K562 (cell line): ENCODE measurements around the gene RNF114. TPM values are rescaled to one million over a fixed set of nuclear protein-coding genes. Genes with fewer than 3 reads are reported as not detected.

ENCODE experiments used
- CREB3L1 ChIP-seq: fragments of 450-650 bp; IDR thresholded peaks from 2 replicates; pipeline ENCODE4 v1.6.1; 2014; ENCODE audit warnings: low read depth, mild to moderate bottlenecking, moderate library complexity, borderline replicate concordance
- CREM ChIP-seq: IDR thresholded peaks from 2 replicates; pipeline ENCODE4 v1.6.1; 2014; ENCODE audit warnings: antibody characterized with exemption, low read depth
- DIDO1 ChIP-seq: fragments of 450-650 bp; IDR thresholded peaks from 2 replicates; pipeline ENCODE4 v1.6.1; 2016; ENCODE audit warnings: low read depth, missing biosample characterization, missing genetic modification characterization
- FOXA3 ChIP-seq, 2 experiments: fragments of 450-650 bp in 1 of 2; sonication (generic) in 1 of 2; formaldehyde crosslinking; IDR thresholded peaks in 1 of 2; conservative IDR thresholded peaks in 1 of 2; 2 replicates each; pipeline versions ENCODE4 v1.4.0 to v1.8.0; 2020 to 2022; ENCODE audit warnings: mild to moderate bottlenecking in 2 of 2, missing genetic modification reagents in 1 of 2
- HCFC1 ChIP-seq: IDR thresholded peaks from 2 replicates; pipeline ENCODE4 v1.6.1; 2012; ENCODE audit warnings: low read depth, low read length, improper control_type of control experiment
- HMG20A ChIP-seq: fragments of 450-650 bp; formaldehyde crosslinking; conservative IDR thresholded peaks from 2 replicates; pipeline ENCODE4 v1.4.0; 2020; ENCODE audit warnings: mild to moderate bottlenecking, mixed read lengths
- MCM7 ChIP-seq, 2 experiments: fragments of 450-650 bp; IDR thresholded peaks; 2 replicates each; pipeline ENCODE4 v1.6.1; 2016 to 2018
- MLLT1 ChIP-seq, 2 experiments: fragments of 450-650 bp; IDR thresholded peaks; 2 replicates each; pipeline ENCODE4 v1.6.1; 2016
- MTA1 ChIP-seq: fragments of 450-650 bp; IDR thresholded peaks from 2 replicates; pipeline ENCODE4 v1.6.1; 2017; ENCODE audit warnings: borderline replicate concordance
- RHOXF2B ChIP-seq: fragments of 250-450 bp; sonication (Bioruptor Pico); conservative IDR thresholded peaks from 2 replicates; pipeline ENCODE4 v1.5.1; 2021
- XRCC5 ChIP-seq: fragments of 200-400 bp; formaldehyde crosslinking; IDR thresholded peaks from 2 replicates; pipeline ENCODE4 v1.6.1; 2017; ENCODE audit warnings: low read depth, mild to moderate bottlenecking, low read length
- ZBTB11 ChIP-seq, 3 experiments: fragments of 200-800 bp in 1 of 3; fragments of 250-450 bp in 1 of 3; fragments of 450-650 bp in 1 of 3; sonication (Bioruptor Pico) in 1 of 3; sonication (Bioruptor generic) in 1 of 3; formaldehyde crosslinking in 1 of 3; IDR thresholded peaks; 2 replicates each; pipeline versions ENCODE4 v1.6.1 to v1.8.0; 2016 to 2022; ENCODE audit warnings: mild to moderate bottlenecking in 2 of 3, missing genetic modification characterization in 2 of 3, missing compliant biosample characterization in 1 of 3, moderate library complexity in 1 of 3
- ZEB2 ChIP-seq: fragments of 450-650 bp; IDR thresholded peaks from 2 replicates; pipeline ENCODE4 v1.6.1; 2016
- ZNF449 ChIP-seq: fragments of 250-450 bp; sonication (Bioruptor Pico); IDR thresholded peaks from 2 replicates; pipeline ENCODE4 v1.8.0; 2022; ENCODE audit warnings: moderate library complexity, mild to moderate bottlenecking, inconsistent platforms
- polyA plus RNA-seq, 8 experiments: library from polyadenylated mRNA; depleted of rRNA in 4 of 8; stranded (reverse) in 5 of 8; unstranded in 3 of 8; fragments of >200 nt; fragmentation: Nextera tagmentation in 2 of 8; fragmentation: Illumina TruSeq in 1 of 8; extraction: Ambion mirVana in 2 of 8; extraction: Trizol in 1 of 8; gene quantifications; 2 replicates each; pipeline versions ENCODE4 v1.2.1 to v1.2.3, GENCODE V29; 2011 to 2014; ENCODE audit warnings: inconsistent platforms in 1 of 8, missing spikeins in 1 of 8
- total RNA-seq, 7 experiments: library from RNA; depleted of rRNA in 6 of 7; stranded (reverse); fragments of >200 nt in 6 of 7; fragmentation: Illumina TruSeq in 2 of 7; extraction: Trizol in 2 of 7; gene quantifications; 2 replicates each; pipeline versions ENCODE4 v1.2.1 to v1.2.3, GENCODE V29; 2011 to 2021; ENCODE audit warnings: low replicate concordance in 1 of 7
- TF ChIP-seq, protein P1 (sequence below): fragments of 450-650 bp; IDR thresholded peaks from 2 replicates; pipeline ENCODE4 v1.6.1; 2017; ENCODE audit warnings: mild to moderate bottlenecking, moderate library complexity
- TF ChIP-seq, protein P2 (sequence below), 2 experiments: fragments of 450-650 bp in 1 of 2; sonication (generic) in 1 of 2; formaldehyde crosslinking in 1 of 2; IDR thresholded peaks in 1 of 2; conservative IDR thresholded peaks in 1 of 2; 2 replicates each; pipeline versions ENCODE4 v1.6.1 to v1.8.1; 2016 to 2023; ENCODE audit warnings: mild to moderate bottlenecking in 2 of 2, moderate library complexity in 2 of 2, inconsistent platforms in 1 of 2, missing genetic modification reagents in 1 of 2

The RNF114 gene
- total and polyA plus RNA-seq, 9 of the 15 experiments (the other 6 are each of a cell fraction or from before 2014, with no cell fraction given): 38.6 to 111 (median 62.6) TPM

GRCh38 chr20:49983123-49983847 is 47.1 kb downstream of the RNF114 start (continued):
- TF ChIP-seq MLLT1 (IDR thresholded peaks at IDR 0.05): peak; percentile 78 to 82; a peak in 3 of 4 replicates
- TF ChIP-seq, protein P1, sequence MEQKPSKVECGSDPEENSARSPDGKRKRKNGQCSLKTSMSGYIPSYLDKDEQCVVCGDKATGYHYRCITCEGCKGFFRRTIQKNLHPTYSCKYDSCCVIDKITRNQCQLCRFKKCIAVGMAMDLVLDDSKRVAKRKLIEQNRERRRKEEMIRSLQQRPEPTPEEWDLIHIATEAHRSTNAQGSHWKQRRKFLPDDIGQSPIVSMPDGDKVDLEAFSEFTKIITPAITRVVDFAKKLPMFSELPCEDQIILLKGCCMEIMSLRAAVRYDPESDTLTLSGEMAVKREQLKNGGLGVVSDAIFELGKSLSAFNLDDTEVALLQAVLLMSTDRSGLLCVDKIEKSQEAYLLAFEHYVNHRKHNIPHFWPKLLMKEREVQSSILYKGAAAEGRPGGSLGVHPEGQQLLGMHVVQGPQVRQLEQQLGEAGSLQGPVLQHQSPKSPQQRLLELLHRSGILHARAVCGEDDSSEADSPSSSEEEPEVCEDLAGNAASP: no peak
- 0 out of 2 replicates have a peak, but pooled peaks have one; percentile 0 for TF ChIP-seq CREM
- TF ChIP-seq, protein P2, sequence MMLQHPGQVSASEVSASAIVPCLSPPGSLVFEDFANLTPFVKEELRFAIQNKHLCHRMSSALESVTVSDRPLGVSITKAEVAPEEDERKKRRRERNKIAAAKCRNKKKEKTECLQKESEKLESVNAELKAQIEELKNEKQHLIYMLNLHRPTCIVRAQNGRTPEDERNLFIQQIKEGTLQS (IDR thresholded peaks at IDR 0.05): no peak
- TF ChIP-seq, protein P2 (CRISPR knock-in tag; conservative IDR thresholded peaks at IDR 0.05): no peak; the same call in 1 of the 2 replicates
- TF ChIP-seq CREB3L1: no peak
- TF ChIP-seq MCM7 (IDR thresholded peaks at IDR 0.05): no peak
- TF ChIP-seq HCFC1: no peak
- TF ChIP-seq MTA1: no peak
- no peak for TF ChIP-seq DIDO1 (tag)
- TF ChIP-seq ZNF449 (CRISPR knock-in tag): no peak
- no peak for TF ChIP-seq FOXA3 (CRISPR knock-in tag; conservative IDR thresholded peaks at IDR 0.05 in 1 of 2, IDR thresholded peaks at IDR 0.05 in 1 of 2)
- no peak; a peak in 1 of 6 replicates for TF ChIP-seq ZBTB11 (CRISPR knock-in tag; IDR thresholded peaks at IDR 0.05)
- no peak for TF ChIP-seq XRCC5
- 0 out of 2 replicates have a peak, but pooled peaks have one; percentile 73 for TF ChIP-seq RHOXF2B (CRISPR knock-in tag)
- no peak for TF ChIP-seq ZEB2
- TF ChIP-seq HMG20A (CRISPR knock-in tag): no peak
